Mesenteric fat pad (tissue), 1 donor: Measurements from ENCODE around the gene UBAP2L. TPM values are rescaled to one million over a fixed set of nuclear protein-coding genes. Genes with fewer than 3 reads are reported as not detected.
"Not testable (repeated sequence)": the region's sequence is repeated elsewhere in the genome, so short reads cannot be mapped to it uniquely, and the experiment has no call there.

Source experiments
- DNase-seq: peaks from one replicate; pipeline ENCODE4 v3.0.0-alpha.2; 2020; ENCODE audit warnings: low spot score
- total RNA-seq: library from RNA; stranded (reverse); fragmentation: NEBNext Ultra II Directional; extraction: Animal tissue kit (Norgen Biotek cat#: 25700); gene quantifications from one replicate; pipeline ENCODE4 v1.2.1, GENCODE V29; 2021
- donor health status: DM: yes; HTN: yes; CAD: no.

UBAP2L gene
- total RNA-seq, 1 donor from 2014 or later: 143 TPM

GRCh38 chr1:154239491-154239890, 18.7 kb downstream of the UBAP2L start:
- no peak for DNase-seq

GRCh38 chr1:154240294-154240833, 19.6 kb downstream of the UBAP2L start:
- no peak for DNase-seq

- DNase-seq: no peak
Measured at GRCh38 chr1:154241703-154242351, 21.1 kb downstream of the UBAP2L start.

- DNase-seq: no peak
Measured at GRCh38 chr1:154253671-154254070, 32.9 kb downstream of the UBAP2L start.

- DNase-seq: no peak
Measured at GRCh38 chr1:154256686-154257085, 35.9 kb downstream of the UBAP2L start.

GRCh38 chr1:154258784-154259183, 38.0 kb downstream of the UBAP2L start:
- no peak for DNase-seq

GRCh38 chr1:154260127-154260526, 39.4 kb downstream of the UBAP2L start:
- DNase-seq: no peak

GRCh38 chr1:154263465-154264332, 42.9 kb downstream of the UBAP2L start:
- no peak for DNase-seq

GRCh38 chr1:154264454-154264853, 43.7 kb downstream of the UBAP2L start:
- DNase-seq: no peak

- DNase-seq: no peak
Measured at GRCh38 chr1:154265586-154265985, 44.8 kb downstream of the UBAP2L start.

- no peak for DNase-seq
Measured at GRCh38 chr1:154270833-154271232, 50.1 kb downstream of the UBAP2L start.

- DNase-seq: peak; percentile 96
Measured at GRCh38 chr1:154272217-154272998, 51.7 kb downstream of the UBAP2L start, which contains the start of gene HAX1. Gene HAX1, plus strand, starts transcription at chr1:154272629. Its CDS starts 95 bp downstream, at chr1:154272724.

GRCh38 chr1:154272999-154273563, 52.3 kb downstream of the UBAP2L start:
- no peak for DNase-seq

GRCh38 chr1:154276797-154277196, 56.0 kb downstream of the UBAP2L start:
- DNase-seq: no peak

- not testable (repeated sequence) for DNase-seq
Measured at GRCh38 chr1:154287591-154287990, 66.8 kb downstream of the UBAP2L start.

GRCh38 chr1:154288661-154289060, 67.9 kb downstream of the UBAP2L start:
- no peak for DNase-seq

GRCh38 chr1:154290921-154291320, 70.2 kb downstream of the UBAP2L start:
- no peak for DNase-seq

- DNase-seq: no peak
Measured at GRCh38 chr1:154295408-154296235, 74.9 kb downstream of the UBAP2L start.

- DNase-seq: no peak
Measured at GRCh38 chr1:154301582-154301981, 80.8 kb downstream of the UBAP2L start.

GRCh38 chr1:154304664-154305337, 84.0 kb downstream of the UBAP2L start:
- DNase-seq: no peak
